HG03108 (cell line): ENCODE results near the gene CTSH.

Experiments
- ATAC-seq: cut with Tn5 transposase; IDR thresholded peaks from one replicate; pipeline ENCODE4 v1.9.1; 2021; ENCODE audit warnings: moderate library complexity; ENCODE audit not compliant: unreplicated experiment

CTSH gene, protein sequence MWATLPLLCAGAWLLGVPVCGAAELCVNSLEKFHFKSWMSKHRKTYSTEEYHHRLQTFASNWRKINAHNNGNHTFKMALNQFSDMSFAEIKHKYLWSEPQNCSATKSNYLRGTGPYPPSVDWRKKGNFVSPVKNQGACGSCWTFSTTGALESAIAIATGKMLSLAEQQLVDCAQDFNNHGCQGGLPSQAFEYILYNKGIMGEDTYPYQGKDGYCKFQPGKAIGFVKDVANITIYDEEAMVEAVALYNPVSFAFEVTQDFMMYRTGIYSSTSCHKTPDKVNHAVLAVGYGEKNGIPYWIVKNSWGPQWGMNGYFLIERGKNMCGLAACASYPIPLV

DNA sequence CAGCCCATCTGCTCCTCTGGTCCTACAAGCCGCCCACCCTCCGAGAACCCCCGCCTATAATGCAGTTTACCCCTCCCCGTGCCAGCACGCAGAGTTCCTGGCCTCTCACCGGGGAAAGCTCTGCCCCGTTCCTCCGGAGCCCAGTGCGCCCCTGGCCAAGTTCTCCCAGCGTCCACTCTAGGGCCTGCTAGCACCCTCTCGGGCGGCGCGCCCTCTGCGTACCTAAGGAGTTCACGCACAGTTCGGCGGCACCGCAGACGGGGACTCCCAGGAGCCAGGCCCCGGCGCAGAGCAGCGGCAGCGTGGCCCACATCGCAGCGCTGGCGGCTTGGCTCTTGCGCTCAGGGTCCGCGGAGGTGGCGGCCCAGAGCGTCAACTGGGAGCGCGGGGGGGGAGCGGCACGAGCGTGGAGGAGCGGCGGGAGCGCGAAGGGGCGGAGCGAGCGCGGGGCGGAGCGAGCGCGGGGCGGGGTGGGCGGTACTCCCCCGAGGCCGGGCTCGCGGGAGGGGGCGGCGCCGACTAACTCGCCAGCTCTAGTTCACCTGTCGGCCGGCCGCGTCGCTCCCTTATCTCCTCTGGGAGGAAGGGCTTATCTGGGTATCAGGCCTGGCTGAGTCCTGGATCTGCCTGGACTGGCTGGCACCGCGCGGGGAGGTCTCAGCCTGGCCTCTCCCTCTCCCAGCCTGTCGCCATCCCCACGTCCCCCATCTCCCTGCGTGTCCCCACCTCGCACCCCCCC is at the start of gene CTSH:
Gene CTSH (minus strand): TSS at position 378 of the 739 bp plus-strand sequence. CDS start 65 bp downstream, at position 313.
- ATAC-seq, result peak; percentile 58

DNA sequence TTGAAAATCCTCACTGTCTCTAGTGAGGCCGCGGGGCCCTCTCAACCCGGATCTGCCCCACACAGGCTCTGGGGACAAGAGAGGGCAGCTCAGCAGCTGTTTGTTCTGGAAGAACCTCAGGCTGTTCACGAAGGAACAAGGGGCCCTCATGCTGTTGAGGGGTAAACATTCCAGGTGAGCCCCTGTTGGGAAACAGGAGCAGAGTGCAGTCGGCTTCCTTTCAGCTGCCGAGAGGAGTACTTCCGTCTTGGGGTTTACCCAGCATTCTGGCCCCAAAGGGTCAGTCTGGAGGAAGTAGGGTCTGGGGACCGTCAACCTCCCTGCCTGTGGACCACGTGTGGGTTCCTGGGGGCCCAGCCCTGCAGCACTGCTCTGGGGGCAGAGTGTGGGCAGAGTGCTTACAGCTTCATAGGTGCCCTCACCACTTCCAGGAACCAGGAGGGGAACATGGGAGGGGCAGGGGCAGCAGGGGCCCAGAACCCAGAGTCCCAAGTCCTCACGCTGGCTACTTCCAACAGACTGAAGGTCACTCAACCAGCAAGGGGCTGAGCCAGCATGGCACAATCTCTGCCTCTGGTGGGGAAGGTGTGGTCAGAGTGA is 49.2 kb upstream of the CTSH start:
- ATAC-seq, result no peak

GRCh38 chr15:78993257-78993930 is 48.5 kb upstream of the CTSH start:
- no peak for ATAC-seq

- no peak for ATAC-seq
Measured at GRCh38 chr15:78992416-78993256, 47.8 kb upstream of the CTSH start.

- no peak for ATAC-seq
Measured at GRCh38 chr15:78991879-78992278, 47.0 kb upstream of the CTSH start.

DNA sequence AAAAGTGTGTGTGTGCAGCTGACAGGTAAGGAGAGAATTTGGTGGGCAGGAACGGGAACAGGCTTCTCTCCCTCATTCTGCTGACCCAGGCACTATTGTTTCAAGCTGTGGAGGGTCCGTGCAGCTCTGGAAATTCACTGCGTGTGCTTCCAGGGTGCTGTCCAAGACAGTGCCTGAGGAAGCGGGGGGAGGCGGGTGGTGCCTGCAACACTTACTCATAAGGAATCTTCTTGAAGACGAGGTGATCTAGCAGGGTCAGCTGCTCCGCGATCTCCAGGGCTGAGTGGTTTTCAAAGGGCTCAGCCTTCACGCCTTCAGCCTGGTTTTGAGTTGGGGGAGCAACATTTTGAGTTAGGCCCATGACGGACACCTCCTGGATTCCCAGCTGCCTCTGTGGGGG is 46.6 kb upstream of the CTSH start:
- ATAC-seq, result no peak

GRCh38 chr15:78990278-78990677 is 45.4 kb upstream of the CTSH start:
- no peak for ATAC-seq

GRCh38 chr15:78989701-78990240 is 44.9 kb upstream of the CTSH start:
- ATAC-seq, result no peak

- peak; percentile 68 for ATAC-seq
Measured at GRCh38 chr15:78988361-78988911, 43.6 kb upstream of the CTSH start.

GRCh38 chr15:78987556-78988360 is 42.9 kb upstream of the CTSH start:
- ATAC-seq, result no peak

DNA sequence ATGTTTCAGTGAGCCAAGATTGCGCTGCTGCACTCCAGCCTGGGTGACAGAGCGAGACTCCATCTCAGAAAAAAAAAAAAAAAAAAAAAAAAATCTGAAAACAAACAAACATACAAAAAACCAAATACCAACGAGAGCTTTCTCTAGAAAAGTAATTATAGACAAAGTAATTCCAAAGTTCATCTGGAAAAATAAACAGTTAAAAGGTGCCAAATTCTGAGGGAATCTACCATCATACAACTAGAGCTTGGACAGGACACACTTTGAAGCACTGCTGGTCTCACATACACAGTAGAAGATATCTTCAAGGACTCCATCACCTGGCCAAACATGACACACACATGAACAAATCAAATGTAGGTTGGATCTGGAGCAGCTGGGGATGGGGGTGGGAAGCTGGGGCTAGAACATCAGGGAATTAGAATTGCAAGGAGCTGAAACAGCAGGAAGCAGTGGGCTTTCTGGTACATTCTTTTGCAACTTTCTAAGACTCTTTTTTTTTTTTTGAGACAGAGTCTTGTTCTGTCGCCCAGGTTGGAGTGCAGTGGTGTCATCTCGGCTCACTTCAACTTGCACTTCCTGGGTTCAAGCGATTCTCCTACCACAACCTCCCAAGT is 41.1 kb upstream of the CTSH start:
- ATAC-seq, result no peak

GRCh38 chr15:78984041-78984440 is 39.2 kb upstream of the CTSH start:
- no peak for ATAC-seq

DNA sequence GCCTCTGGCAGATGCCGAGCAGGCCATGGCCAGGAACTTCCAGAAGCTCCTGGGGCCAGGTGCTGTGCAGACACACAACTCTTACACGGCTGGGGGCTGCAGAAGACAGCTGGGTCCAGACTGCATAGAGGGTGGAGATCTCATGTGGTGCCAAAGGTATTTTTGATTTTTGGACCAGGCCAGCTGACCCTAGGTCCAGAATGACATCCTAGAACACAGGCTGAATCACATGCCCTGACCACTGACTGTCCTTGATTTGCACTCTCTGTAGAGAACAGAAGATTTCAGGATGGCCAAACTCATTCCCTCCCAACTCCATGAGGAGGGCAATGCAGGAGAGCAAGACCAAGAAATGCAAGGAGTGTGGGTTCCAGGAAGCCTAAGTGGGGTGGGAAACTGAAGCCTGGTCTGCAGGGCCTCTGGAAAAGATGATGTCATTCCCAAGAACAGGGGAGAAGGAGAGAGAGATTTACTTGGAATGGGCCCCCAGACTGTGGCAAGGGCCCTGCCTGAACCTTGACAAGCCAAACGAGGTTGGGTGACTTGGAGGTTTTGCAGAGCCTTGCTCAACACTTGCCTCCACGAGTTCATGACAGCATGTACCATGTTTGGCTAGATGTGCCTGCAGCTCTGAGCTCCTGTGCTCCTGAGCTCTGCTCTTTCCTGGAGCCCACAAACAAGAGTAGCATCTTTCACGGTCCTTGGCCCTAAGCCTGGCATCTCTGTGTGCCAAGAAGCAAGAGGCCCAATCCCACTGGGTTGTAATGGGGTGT is 38.5 kb upstream of the CTSH start:
- no peak for ATAC-seq

DNA sequence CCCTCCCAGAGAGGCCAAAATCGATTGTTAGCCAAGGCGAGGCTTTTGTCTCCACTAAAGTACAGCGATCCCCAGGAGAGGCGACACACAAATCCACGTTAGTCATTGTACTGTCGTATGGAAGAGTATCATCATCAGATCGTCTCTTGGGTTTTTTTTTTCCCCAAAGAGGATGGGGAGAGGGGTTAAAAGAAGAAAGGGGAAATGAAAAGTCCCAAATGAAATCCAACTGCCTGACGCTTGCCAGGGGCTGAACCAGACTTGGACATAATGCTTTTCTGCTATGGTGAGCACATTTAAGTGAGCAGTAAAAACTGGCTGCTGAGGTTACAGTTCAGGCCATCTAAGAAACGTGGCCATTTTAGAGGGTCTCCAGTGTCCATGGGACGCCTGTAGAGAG is 37.9 kb upstream of the CTSH start:
- ATAC-seq, result no peak

- no peak for ATAC-seq
Measured at GRCh38 chr15:78981532-78982313, 36.9 kb upstream of the CTSH start.

- ATAC-seq, result no peak
Measured at GRCh38 chr15:78979456-78980320, 34.8 kb upstream of the CTSH start.
